Central memory CD8-positive, alpha-beta T cell (primary cell): ENCODE data around the gene SKIL.
A peak's percentile ranks its signal among the peaks of the same experiment; 100 is the strongest.

Source experiments
- ATAC-seq: fragments of 150-1000 bp; cut with Tn5 transposase; replicated peaks from 2 replicates; pipeline ENCODE4 v1.10.0; 2022; ENCODE audit warnings: mild to moderate bottlenecking, moderate FRiP score, moderate number of reproducible peaks; ENCODE audit not compliant: poor library complexity, severe bottlenecking; ENCODE audit errors: extremely low read depth
- DNase-seq, 2 donors: peaks; one replicate each; pipeline ENCODE4 v3.0.0; 2021; ENCODE audit warnings: low spot score in 2 of 2
- H3K27ac Mint-ChIP-seq: one replicate; pipeline ENCODE4 v1.8.0; 2022; ENCODE audit warnings: low read depth, mild to moderate bottlenecking, moderate library complexity, mixed read lengths
- H3K27me3 Mint-ChIP-seq: one replicate; pipeline ENCODE4 v1.8.0; 2022; ENCODE audit warnings: mixed read lengths
- H3K36me3 Mint-ChIP-seq: one replicate; pipeline ENCODE4 v1.8.0; 2022; ENCODE audit warnings: mild to moderate bottlenecking, moderate library complexity, mixed read lengths; ENCODE audit not compliant: insufficient read depth
- H3K4me1 Mint-ChIP-seq: one replicate; pipeline ENCODE4 v1.8.0; 2022; ENCODE audit warnings: mixed read lengths
- H3K4me3 Mint-ChIP-seq: one replicate; pipeline ENCODE4 v1.8.0; 2022; ENCODE audit warnings: mild to moderate bottlenecking, moderate library complexity, mixed read lengths
- H3K9me3 Mint-ChIP-seq: one replicate; pipeline ENCODE4 v1.8.0; 2022; ENCODE audit warnings: mixed read lengths

The SKIL gene

DNA sequence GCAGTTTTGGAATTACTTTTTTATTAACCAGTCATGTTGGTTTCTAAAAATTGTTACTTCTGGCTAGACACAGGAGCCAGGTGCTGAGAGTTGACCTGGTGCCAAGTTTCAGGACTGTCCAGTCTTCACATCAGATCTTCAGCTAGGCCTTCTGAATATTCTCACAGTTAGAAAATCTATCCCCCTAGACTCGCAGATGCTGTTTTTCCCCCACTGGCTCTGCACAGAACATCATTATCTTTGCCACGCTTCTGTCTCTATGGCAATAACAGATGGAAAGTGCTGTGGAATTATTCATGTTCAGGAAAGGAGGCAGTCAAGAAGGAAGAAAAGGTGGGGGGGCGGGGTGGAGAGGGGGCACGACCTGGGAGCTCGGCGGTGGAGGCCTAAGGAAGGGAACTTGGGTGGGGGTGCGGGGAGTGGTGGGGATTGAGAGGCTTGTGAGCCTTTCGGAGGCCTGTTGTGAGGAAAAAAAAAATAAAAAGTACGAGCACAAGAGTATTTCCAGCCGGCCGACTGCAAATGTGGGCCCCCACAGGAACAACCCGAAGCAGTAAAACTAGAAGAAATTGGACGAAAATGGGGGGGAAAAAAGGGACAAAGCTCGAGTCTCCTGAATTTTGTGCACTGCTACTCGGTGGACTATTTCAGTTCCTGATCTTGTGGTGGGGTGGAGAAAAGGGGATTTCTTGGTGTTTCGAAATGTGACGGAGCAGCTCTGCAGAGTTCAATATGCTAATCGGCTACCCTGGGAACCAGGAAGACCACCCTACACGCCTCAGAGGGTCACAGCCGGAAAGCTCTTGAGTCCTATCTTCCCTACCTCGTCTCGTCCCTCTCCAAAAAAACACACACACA, 1.5 kb upstream of the SKIL start:
- Mint-ChIP-seq H3K36me3 (peaks cover 34% of the 10 kb centered on the region), H3K9me3 (no peaks in the 10 kb centered on the region), H3K4me3 (peak overlapping the region; percentile 77), H3K4me1 (peaks cover 36% of the 10 kb centered on the region), H3K27me3 (no peaks in the 10 kb centered on the region), H3K27ac (peak overlapping the region; percentile 96)
- DNase-seq (no peak), ATAC-seq (no peak)

DNA sequence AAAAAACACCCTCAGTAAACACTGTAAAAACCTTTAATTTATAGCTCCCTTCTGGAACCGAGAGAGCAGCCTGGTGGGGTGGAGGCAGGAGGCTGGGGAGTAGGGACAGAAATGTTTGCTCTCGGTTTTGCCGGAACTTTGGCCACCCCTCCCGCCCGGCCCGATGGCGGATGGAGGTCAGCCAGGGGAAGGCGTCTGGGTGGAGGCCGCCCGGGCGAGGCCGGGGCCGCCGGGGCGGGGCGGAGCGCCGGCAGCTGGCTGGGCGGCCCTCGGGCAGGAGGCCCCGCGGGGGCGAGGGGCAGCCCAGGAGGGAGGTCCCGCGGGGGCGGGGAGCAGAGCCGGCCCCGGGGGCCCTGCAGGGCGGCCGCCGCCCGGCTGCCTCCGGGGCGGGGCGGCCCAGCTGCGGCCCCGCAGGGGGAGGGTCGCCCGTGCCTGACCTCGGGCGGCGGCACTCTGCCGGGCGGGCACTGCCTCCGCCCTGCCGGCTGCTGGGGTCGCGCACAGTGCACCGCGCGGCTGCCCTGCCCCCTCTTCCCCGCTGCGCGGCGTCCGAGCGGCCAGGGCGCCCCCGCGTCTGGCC, 829 bp upstream of the SKIL start:
- DNase-seq = peak in 1 of 2 donors; percentile 49
- ATAC-seq = peak; percentile 11
- Mint-ChIP-seq H3K4me1 (peaks cover 43% of the 10 kb centered on the region), H3K27ac (peak overlapping the region; percentile 96), H3K9me3 (no peaks in the 10 kb centered on the region), H3K27me3 (no peaks in the 10 kb centered on the region), H3K4me3 (peak overlapping the region; percentile 77), H3K36me3 (peaks cover 38% of the 10 kb centered on the region)

DNA sequence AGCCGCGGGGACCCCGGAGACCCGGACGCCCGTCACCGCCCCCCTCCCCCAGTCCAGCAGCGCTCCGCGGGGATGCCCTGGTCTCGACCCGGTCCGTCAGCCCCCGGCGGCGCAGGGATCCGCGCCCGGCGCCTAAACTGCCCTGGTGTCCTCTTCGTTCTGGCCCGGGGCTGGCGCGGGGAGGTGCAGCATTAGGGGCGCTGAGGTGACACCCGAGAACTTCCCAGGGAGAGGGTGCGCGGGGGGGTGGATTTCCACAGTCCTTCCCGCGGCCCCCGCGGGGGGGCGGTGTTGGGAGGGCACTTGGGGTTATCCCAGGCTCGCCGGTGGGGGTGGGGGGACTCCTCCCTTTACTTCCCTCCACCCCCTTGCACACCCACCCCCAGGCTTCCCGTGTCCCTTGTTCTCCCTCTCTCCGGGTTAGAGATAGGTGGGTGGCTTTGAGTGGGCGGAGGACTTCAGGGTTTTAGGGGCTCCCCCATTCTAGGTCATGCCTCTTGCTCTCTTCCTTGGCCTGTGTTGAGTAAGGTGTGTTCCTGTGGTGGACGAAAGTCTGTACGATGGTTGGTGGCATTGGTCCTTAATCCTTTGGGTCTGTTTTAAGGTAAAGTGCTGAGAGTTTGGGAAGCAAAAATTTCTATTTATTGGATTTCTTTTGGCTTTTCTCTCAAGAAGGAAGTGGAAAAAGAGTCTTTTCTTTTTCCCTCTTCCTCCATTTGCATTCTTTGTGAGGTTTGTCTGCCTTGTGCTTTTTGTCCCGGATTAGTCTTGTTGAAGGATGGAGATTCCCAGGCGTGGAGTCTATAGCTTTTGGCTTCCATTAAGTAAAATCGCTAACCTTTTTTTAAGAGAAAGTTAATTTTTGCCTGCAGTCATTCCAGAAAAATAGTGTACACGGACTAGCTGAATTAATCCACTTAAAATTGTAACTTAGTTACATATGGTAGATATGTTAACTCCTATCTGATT, 811 bp downstream of the SKIL start:
- peak; percentile 71 to 76 for DNase-seq
- H3K27ac Mint-ChIP-seq = peak overlapping the region; percentile 97
- peak overlapping the region; percentile 84 for H3K4me3 Mint-ChIP-seq
- peaks cover 42% of the 10 kb centered on the region for H3K36me3 Mint-ChIP-seq
- H3K9me3 Mint-ChIP-seq = no peaks in the 10 kb centered on the region
- ATAC-seq = peak; percentile 7
- H3K4me1 Mint-ChIP-seq = peaks cover 45% of the 10 kb centered on the region
- no peaks in the 10 kb centered on the region for H3K27me3 Mint-ChIP-seq

DNA sequence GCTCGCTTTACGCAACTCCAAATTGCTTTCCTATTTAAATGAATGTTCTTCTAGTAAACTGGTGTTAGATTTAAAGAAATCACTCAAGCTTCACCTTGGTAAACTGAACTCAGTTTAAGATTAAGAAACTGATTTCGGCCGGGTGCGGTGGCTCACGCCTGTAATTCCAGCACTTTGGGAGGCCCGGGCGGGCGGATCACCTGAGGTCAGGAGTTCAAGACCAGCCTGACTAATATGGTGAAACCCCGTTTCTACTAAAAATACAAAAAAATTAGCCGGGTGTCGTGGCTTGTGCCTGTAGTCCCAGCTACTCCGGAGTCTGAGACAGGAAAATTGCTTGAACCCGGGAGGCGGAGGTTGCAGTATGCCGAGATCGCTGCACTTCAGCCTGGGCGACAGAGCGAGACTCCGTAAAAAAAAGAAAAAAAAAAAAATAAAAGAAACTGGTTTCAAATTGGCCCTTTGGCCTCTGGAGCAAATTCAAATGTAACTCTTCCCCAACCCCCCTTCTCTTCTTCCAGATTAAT, 1.7 kb downstream of the SKIL start:
- DNase-seq = no peak
- peak overlapping the region; percentile 97 for H3K27ac Mint-ChIP-seq
- peaks cover 46% of the 10 kb centered on the region for H3K36me3 Mint-ChIP-seq
- peak overlapping the region; percentile 84 for H3K4me3 Mint-ChIP-seq
- peaks cover 50% of the 10 kb centered on the region for H3K4me1 Mint-ChIP-seq
- no peaks in the 10 kb centered on the region for H3K27me3 Mint-ChIP-seq
- no peaks in the 10 kb centered on the region for H3K9me3 Mint-ChIP-seq
- ATAC-seq = no peak

DNA sequence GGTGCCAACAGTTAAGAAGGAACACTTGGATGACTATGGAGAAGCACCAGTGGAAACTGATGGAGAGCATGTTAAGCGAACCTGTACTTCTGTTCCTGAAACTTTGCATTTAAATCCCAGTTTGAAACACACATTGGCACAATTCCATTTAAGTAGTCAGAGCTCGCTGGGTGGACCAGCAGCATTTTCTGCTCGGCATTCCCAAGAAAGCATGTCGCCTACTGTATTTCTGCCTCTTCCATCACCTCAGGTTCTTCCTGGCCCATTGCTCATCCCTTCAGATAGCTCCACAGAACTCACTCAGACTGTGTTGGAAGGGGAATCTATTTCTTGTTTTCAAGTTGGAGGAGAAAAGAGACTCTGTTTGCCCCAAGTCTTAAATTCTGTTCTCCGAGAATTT, 3.0 kb downstream of the SKIL start:
- H3K4me1 Mint-ChIP-seq = peaks cover 58% of the 10 kb centered on the region

DNA sequence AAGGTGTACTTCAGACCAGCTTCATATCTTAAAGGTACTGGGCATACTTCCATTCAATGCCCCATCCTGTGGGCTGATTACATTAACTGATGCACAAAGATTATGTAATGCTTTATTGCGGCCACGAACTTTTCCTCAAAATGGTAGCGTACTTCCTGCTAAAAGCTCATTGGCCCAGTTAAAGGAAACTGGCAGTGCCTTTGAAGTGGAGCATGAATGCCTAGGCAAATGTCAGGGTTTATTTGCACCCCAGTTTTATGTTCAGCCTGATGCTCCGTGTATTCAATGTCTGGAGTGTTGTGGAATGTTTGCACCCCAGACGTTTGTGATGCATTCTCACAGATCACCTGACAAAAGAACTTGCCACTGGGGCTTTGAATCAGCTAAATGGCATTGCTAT, 3.4 kb downstream of the SKIL start:
- no peak for ATAC-seq
- Mint-ChIP-seq H3K27me3 (no peaks in the 10 kb centered on the region), H3K36me3 (peaks cover 47% of the 10 kb centered on the region), H3K9me3 (no peaks in the 10 kb centered on the region), H3K27ac (no peak overlapping the region), H3K4me1 (peaks cover 54% of the 10 kb centered on the region), H3K4me3 (no peak overlapping the region)
- DNase-seq = no peak

More for the DNA sequence above, 3.0 kb downstream of the SKIL start:
- H3K36me3 Mint-ChIP-seq = peaks cover 47% of the 10 kb centered on the region
- H3K9me3 Mint-ChIP-seq = no peaks in the 10 kb centered on the region
- ATAC-seq = no peak
- no peaks in the 10 kb centered on the region for H3K27me3 Mint-ChIP-seq
- H3K4me3 Mint-ChIP-seq = no peak overlapping the region
- no peak overlapping the region for H3K27ac Mint-ChIP-seq
- no peak for DNase-seq

DNA sequence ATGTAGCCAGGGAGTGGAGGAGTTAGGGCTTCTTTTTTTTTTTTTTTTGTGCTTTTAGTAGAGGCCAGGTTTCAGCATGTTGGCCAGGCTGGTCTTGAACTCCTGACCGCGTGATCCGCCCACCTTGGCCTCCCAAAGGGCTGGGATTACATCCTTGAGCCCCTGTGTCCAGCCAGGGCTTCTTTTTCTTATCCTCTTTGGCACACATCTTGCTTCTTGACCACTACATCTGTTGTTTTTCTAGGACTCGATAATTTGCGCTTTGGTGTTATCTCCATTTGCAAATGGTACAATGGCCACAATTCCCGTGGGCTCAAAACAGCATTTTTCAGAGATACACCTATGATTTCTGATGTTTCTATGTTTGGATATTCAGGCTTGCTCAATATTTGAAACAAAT, 4.2 kb downstream of the SKIL start:
- Mint-ChIP-seq H3K27ac (no peak overlapping the region), H3K4me3 (no peak overlapping the region), H3K9me3 (no peaks in the 10 kb centered on the region), H3K27me3 (no peaks in the 10 kb centered on the region), H3K4me1 (peaks cover 46% of the 10 kb centered on the region), H3K36me3 (peaks cover 41% of the 10 kb centered on the region)
- no peak for DNase-seq
- no peak for ATAC-seq

DNA sequence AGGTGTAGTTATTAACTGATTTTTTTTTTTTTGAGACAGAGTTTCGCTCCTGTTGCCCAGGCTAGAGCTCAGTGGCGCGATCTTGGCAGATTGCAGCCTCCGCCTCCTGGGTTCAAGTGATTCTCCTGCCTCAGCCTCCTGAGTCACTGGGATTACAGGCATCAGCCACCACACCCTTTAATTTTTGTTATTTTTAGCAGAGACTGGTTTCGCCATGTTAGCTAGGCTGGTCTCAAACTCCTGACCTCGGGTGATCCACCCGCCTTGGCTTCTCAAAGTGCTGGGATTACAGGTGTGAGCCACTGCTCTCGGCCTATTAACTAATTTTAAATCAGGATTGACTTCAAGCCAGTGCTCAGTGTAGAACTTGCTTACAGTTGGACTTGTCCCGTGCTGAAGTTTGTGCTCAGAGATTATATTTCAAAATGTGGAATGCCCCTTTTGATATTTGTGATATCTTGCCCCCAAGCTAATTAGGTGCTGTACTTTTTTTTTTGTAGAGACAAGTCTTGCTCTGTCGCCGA, 6.0 kb downstream of the SKIL start:
- no peak for ATAC-seq
- H3K4me1 Mint-ChIP-seq = peaks cover 36% of the 10 kb centered on the region
- peaks cover 27% of the 10 kb centered on the region for H3K36me3 Mint-ChIP-seq
- no peak overlapping the region for H3K4me3 Mint-ChIP-seq
- H3K27me3 Mint-ChIP-seq = no peaks in the 10 kb centered on the region
- H3K27ac Mint-ChIP-seq = no peak overlapping the region
- DNase-seq = no peak
- H3K9me3 Mint-ChIP-seq = no peaks in the 10 kb centered on the region

DNA sequence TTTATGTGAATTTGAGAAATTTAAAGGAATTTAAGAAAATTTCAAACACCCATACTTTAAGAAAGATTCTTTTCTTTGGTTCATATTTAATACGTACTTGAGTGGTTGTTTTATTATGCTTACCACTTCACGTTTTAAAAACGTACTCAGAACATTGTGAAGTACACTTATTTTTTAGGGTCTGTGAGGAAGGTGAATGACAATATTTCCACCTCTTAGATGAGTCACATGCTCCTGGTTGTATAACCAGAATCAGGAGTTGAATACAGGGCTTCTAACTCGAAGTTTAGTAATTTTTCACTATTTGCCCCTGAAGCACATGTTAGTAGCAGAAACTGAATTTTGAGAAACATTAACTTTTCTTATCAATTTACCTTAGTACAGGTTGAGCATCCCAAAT, 7.5 kb downstream of the SKIL start:
- DNase-seq (no peak), ATAC-seq (no peak)
- H3K9me3 Mint-ChIP-seq = no peaks in the 10 kb centered on the region
- H3K36me3 Mint-ChIP-seq = peaks cover 18% of the 10 kb centered on the region
- no peaks in the 10 kb centered on the region for H3K27me3 Mint-ChIP-seq
- H3K4me3 Mint-ChIP-seq = no peak overlapping the region
- H3K4me1 Mint-ChIP-seq = peaks cover 32% of the 10 kb centered on the region
- H3K27ac Mint-ChIP-seq = no peak overlapping the region

DNA sequence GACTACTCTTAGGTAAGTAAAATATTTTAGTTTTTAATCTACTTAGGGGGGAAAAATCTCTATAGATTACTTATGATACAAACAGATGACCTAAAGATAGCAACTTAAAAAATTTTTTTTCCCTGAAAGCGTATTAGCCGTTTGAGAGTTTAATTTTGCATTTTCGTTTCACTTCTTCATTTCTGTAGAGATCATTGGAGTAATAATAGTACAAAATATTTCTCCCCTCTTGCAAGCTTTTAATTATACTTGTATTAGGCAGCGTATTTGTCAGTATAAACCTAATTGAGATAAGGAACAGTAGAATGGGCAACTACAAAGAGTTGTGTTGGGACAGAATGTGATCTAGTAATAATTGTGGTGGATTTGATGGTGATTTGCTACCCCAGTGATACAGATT, 10.3 kb downstream of the SKIL start:
- Mint-ChIP-seq H3K36me3 (peaks cover 10% of the 10 kb centered on the region), H3K4me1 (peaks cover 19% of the 10 kb centered on the region), H3K27ac (no peak overlapping the region), H3K9me3 (no peaks in the 10 kb centered on the region), H3K4me3 (no peak overlapping the region), H3K27me3 (no peaks in the 10 kb centered on the region)
- DNase-seq (no peak), ATAC-seq (no peak)

DNA sequence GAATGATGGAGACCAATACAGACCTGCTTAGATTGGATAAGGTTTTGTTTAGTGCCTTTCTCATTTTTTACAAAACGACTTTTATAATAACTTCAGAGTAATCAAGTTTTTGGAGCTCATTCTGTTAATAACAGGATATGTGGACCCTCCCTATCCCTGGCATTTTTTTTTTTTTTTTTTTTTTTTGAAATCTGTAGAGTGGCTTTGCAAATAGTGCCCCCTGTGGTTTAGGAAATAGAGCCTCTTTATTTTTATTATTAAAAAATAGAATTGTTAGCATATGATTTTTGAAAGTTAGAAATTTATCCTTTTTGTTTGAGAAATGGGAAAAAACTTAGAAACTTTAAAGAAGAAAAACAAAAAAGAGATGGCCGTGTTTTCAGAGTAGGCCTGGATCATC, 11.4 kb downstream of the SKIL start:
- H3K27me3 Mint-ChIP-seq = no peaks in the 10 kb centered on the region
- no peak overlapping the region for H3K4me3 Mint-ChIP-seq
- peaks cover 8% of the 10 kb centered on the region for H3K36me3 Mint-ChIP-seq
- ATAC-seq = no peak
- no peak overlapping the region for H3K27ac Mint-ChIP-seq
- DNase-seq = no peak
- no peaks in the 10 kb centered on the region for H3K9me3 Mint-ChIP-seq
- H3K4me1 Mint-ChIP-seq = peaks cover 17% of the 10 kb centered on the region

DNA sequence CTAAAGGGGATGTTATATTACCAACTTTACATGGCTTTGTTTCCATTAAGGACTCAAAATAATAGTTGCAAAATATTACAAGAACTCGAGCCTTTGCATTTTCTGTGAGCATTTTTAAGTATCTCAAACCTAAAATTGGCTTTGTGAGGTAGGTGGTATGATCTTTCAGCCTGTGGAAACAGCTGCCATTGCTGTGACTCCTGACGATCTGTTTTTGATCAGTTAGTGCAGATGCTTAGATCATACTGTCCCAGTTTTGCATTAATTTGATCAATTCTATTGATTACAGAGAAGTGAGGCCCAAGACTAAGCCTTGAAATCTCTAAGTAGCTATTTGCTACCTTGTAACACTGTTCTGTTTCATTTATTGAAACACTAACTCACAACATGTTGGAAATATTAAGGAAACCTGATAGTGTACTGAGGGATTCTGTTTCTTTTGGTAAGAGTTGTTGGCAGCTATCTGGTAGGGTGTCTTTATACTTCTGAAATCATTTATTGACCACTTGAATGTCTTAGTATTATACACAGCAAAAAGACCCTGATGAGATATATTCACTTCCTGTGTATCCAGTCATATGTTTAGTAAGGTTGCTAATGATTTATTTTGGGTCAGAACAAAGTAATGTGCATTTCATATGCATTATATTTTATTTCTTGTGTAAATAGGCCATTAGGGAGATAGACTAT, 14.8 kb downstream of the SKIL start:
- Mint-ChIP-seq H3K36me3 (peaks cover 8% of the 10 kb centered on the region), H3K4me1 (peaks cover 11% of the 10 kb centered on the region), H3K27me3 (no peaks in the 10 kb centered on the region), H3K27ac (no peak overlapping the region), H3K4me3 (no peak overlapping the region), H3K9me3 (no peaks in the 10 kb centered on the region)
- DNase-seq (no peak), ATAC-seq (no peak)
